Prostate gland (tissue), 2 donors: ENCODE measurements around the gene TARBP1.

Experiments
- POLR2A ChIP-seq: fragments of 450-650 bp; IDR thresholded peaks from one replicate; pipeline ENCODE4 v1.6.1; 2016; ENCODE audit warnings: antibody characterized with exemption, mild to moderate bottlenecking
- POLR2AphosphoS5 ChIP-seq: sonication (generic); formaldehyde crosslinking; IDR thresholded peaks from one replicate; pipeline ENCODE4 v1.6.1; 2017; ENCODE audit warnings: antibody characterized with exemption
- TF ChIP-seq, protein P1 (sequence below), 4 experiments: fragments of 200-600 bp in 2 of 4; fragments of 450-650 bp in 2 of 4; sonication (generic) in 2 of 4; IDR thresholded peaks; 1 replicate in 3 of 4; 2 replicates in 1 of 4; pipeline ENCODE4 v1.5.1; 2016 to 2019; ENCODE audit warnings: antibody characterized with exemption in 4 of 4, mild to moderate bottlenecking in 2 of 4, moderate library complexity in 2 of 4

DNA sequence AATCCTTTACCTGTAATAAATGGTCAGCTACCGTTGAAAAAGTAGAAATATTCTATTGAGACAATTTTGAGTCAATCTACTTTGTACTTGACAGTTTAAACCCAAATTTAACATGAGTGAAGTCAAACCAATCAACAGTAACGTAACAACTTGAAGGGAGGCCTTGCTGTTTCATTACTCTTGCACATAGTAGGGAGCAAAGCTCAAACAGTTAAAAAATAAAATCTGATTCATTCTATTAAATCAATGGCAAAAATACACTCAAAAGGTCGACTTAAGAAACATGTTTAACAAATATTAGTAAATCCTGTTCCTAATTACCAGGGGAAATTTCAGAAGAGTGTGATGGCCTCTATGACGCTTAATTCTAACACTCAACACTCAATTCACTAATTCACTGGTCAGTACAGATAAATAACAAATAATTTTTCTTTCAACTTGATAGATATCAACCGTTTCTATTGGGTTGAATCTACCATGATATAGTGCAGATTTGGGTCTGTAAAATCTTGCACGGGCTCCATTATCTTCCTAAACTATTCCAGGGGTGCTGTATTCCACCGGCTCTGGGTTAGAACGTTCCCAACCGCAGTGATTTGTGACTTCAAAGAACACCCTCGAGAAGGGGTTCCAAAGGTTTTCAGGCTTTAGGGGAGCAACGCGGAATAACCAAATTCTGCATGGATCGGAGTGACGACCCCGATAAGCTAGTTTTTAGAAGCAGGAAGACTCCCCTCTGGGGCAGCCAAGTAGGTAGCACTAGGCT, 1.4 kb downstream of the TARBP1 start:
- TF ChIP-seq, protein P1, sequence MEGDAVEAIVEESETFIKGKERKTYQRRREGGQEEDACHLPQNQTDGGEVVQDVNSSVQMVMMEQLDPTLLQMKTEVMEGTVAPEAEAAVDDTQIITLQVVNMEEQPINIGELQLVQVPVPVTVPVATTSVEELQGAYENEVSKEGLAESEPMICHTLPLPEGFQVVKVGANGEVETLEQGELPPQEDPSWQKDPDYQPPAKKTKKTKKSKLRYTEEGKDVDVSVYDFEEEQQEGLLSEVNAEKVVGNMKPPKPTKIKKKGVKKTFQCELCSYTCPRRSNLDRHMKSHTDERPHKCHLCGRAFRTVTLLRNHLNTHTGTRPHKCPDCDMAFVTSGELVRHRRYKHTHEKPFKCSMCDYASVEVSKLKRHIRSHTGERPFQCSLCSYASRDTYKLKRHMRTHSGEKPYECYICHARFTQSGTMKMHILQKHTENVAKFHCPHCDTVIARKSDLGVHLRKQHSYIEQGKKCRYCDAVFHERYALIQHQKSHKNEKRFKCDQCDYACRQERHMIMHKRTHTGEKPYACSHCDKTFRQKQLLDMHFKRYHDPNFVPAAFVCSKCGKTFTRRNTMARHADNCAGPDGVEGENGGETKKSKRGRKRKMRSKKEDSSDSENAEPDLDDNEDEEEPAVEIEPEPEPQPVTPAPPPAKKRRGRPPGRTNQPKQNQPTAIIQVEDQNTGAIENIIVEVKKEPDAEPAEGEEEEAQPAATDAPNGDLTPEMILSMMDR (IDR thresholded peaks at IDR 0.05), result no peak
- no peak for TF ChIP-seq POLR2AphosphoS5
- TF ChIP-seq POLR2A, result no peak
